NOMO-1 treated with DMSO at 0.1 percent for 48 hours (cell line): ENCODE results near the gene SNRPB.

Source experiments
- DNase-seq: peaks from one replicate; lab custom pipeline; 2025; ENCODE audit not compliant: unreplicated experiment; lab: John Stamatoyannopoulos, UW

SNRPB gene

GRCh38 chr20:2430538-2430937 lies 40.1 kb downstream of the SNRPB start:
- DNase-seq = no peak

GRCh38 chr20:2429051-2429450 lies 41.5 kb downstream of the SNRPB start:
- no peak for DNase-seq

- DNase-seq = no peak
Observed at GRCh38 chr20:2421247-2421646, 49.3 kb downstream of the SNRPB start.

- no peak for DNase-seq
Observed at GRCh38 chr20:2420510-2420909, 50.1 kb downstream of the SNRPB start.

- no peak for DNase-seq
Observed at GRCh38 chr20:2418388-2418787, 52.2 kb downstream of the SNRPB start.

- DNase-seq = no peak
Observed at GRCh38 chr20:2417213-2417541, 53.4 kb downstream of the SNRPB start.

- no peak for DNase-seq
Observed at GRCh38 chr20:2416541-2417212, 53.9 kb downstream of the SNRPB start.
